Liver (tissue), 3 donors: ENCODE data around the gene TTBK1.

Experiments used
- FOXA1 ChIP-seq: IDR thresholded peaks from 2 replicates; pipeline ENCODE4 v1.6.1; 2016; ENCODE audit warnings: antibody characterized with exemption
- HNF4A ChIP-seq, 2 donors: conservative IDR thresholded peaks; 2 replicates each; pipeline ENCODE4 v1.6.1; 2016; ENCODE audit warnings: antibody characterized with exemption in 2 of 2, mild to moderate bottlenecking in 2 of 2
- JUND ChIP-seq, 2 donors: IDR thresholded peaks; 2 replicates each; pipeline ENCODE4 v1.6.1; 2016; ENCODE audit warnings: antibody characterized with exemption in 2 of 2
- RAD21 ChIP-seq, 2 donors: IDR thresholded peaks; 2 replicates each; pipeline ENCODE4 v1.6.1; 2016; ENCODE audit warnings: antibody characterized with exemption in 2 of 2, mild to moderate bottlenecking in 2 of 2
- SP1 ChIP-seq: IDR thresholded peaks from 2 replicates; pipeline ENCODE4 v1.6.1; 2018; ENCODE audit warnings: antibody characterized with exemption, mild to moderate bottlenecking
- TAF1 ChIP-seq: conservative IDR thresholded peaks from 2 replicates; pipeline ENCODE4 v1.6.1; 2016; ENCODE audit warnings: antibody characterized with exemption, mild to moderate bottlenecking
- YY1 ChIP-seq: IDR thresholded peaks from 2 replicates; pipeline ENCODE4 v1.6.1; 2016; ENCODE audit warnings: antibody characterized with exemption, mild to moderate bottlenecking
- TF ChIP-seq, protein P1 (sequence below): fragments of 150-350 bp; IDR thresholded peaks from 2 replicates; pipeline ENCODE4 v1.5.1; 2017; ENCODE audit warnings: improper control_type of control experiment, low read depth, low read length; ENCODE audit not compliant: missing input control
- TF ChIP-seq, protein P2 (sequence below): IDR thresholded peaks from 2 replicates; pipeline ENCODE4 v1.6.1; 2016; ENCODE audit warnings: antibody characterized with exemption, mild to moderate bottlenecking
- TF ChIP-seq, protein P3 (sequence below): IDR thresholded peaks from 2 replicates; pipeline ENCODE4 v1.6.1; 2016; ENCODE audit warnings: antibody characterized with exemption
- TF ChIP-seq, protein P4 (sequence below): IDR thresholded peaks from 2 replicates; pipeline ENCODE4 v1.6.1; 2016; ENCODE audit warnings: antibody characterized with exemption
- donor health status: healthy.
- donor health status: healthy.

DNA sequence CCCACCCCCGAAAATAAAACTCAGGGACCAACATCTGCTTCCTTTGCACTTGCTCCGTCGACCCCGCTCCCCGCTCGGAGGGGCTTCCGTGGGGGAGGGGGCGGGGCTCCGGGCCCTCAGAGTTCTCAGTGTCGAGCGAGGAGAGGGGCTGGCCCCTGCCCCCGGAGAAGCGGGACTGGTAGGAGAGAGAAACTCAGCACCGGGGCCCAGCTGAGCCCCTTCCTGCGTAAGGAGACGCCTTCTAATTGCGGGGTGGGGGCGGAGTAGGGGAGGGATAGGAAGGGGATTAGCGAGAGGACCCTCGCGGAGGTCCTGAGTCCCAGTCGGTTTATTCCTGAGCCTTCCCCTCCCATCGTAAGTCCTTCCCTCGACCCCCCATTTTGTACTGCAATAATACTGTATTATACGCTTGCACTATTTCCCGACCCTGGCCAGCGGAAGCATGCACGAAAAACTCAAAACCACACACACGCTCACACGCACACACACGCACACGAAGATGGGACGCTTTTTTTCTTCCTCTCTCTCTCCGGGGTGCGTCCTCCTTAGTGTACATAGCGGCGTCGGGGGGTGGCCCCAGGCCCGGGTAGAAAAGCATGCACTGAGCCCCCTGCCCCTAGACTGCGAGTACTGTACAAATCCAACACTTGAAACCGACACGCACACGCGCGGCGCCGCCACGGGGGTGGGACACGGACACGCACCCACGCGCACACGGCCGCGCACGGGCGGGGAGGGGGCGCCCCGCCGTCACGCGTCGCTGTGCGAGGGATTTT, 32.7 kb downstream of the TTBK1 start:
- TF ChIP-seq, protein P1, sequence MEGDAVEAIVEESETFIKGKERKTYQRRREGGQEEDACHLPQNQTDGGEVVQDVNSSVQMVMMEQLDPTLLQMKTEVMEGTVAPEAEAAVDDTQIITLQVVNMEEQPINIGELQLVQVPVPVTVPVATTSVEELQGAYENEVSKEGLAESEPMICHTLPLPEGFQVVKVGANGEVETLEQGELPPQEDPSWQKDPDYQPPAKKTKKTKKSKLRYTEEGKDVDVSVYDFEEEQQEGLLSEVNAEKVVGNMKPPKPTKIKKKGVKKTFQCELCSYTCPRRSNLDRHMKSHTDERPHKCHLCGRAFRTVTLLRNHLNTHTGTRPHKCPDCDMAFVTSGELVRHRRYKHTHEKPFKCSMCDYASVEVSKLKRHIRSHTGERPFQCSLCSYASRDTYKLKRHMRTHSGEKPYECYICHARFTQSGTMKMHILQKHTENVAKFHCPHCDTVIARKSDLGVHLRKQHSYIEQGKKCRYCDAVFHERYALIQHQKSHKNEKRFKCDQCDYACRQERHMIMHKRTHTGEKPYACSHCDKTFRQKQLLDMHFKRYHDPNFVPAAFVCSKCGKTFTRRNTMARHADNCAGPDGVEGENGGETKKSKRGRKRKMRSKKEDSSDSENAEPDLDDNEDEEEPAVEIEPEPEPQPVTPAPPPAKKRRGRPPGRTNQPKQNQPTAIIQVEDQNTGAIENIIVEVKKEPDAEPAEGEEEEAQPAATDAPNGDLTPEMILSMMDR = no peak
- TF ChIP-seq, protein P2, sequence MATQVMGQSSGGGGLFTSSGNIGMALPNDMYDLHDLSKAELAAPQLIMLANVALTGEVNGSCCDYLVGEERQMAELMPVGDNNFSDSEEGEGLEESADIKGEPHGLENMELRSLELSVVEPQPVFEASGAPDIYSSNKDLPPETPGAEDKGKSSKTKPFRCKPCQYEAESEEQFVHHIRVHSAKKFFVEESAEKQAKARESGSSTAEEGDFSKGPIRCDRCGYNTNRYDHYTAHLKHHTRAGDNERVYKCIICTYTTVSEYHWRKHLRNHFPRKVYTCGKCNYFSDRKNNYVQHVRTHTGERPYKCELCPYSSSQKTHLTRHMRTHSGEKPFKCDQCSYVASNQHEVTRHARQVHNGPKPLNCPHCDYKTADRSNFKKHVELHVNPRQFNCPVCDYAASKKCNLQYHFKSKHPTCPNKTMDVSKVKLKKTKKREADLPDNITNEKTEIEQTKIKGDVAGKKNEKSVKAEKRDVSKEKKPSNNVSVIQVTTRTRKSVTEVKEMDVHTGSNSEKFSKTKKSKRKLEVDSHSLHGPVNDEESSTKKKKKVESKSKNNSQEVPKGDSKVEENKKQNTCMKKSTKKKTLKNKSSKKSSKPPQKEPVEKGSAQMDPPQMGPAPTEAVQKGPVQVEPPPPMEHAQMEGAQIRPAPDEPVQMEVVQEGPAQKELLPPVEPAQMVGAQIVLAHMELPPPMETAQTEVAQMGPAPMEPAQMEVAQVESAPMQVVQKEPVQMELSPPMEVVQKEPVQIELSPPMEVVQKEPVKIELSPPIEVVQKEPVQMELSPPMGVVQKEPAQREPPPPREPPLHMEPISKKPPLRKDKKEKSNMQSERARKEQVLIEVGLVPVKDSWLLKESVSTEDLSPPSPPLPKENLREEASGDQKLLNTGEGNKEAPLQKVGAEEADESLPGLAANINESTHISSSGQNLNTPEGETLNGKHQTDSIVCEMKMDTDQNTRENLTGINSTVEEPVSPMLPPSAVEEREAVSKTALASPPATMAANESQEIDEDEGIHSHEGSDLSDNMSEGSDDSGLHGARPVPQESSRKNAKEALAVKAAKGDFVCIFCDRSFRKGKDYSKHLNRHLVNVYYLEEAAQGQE = no peak
- TF ChIP-seq, protein P3, sequence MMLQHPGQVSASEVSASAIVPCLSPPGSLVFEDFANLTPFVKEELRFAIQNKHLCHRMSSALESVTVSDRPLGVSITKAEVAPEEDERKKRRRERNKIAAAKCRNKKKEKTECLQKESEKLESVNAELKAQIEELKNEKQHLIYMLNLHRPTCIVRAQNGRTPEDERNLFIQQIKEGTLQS = no peak
- TF ChIP-seq, protein P4, sequence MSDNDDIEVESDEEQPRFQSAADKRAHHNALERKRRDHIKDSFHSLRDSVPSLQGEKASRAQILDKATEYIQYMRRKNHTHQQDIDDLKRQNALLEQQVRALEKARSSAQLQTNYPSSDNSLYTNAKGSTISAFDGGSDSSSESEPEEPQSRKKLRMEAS = no peak
- no peak for TF ChIP-seq TAF1
- no peak for TF ChIP-seq SP1
- TF ChIP-seq RAD21 (IDR thresholded peaks at IDR 0.05) = no peak
- TF ChIP-seq FOXA1 = no peak
- no peak for TF ChIP-seq JUND (IDR thresholded peaks at IDR 0.05)
- TF ChIP-seq YY1 = no peak
- no peak for TF ChIP-seq HNF4A (conservative IDR thresholded peaks at IDR 0.05)
